ENCODE results near the gene PAFAH2.
A peak's percentile ranks its signal among the peaks of the same experiment; 100 is the strongest.

PAFAH2 gene

DNA sequence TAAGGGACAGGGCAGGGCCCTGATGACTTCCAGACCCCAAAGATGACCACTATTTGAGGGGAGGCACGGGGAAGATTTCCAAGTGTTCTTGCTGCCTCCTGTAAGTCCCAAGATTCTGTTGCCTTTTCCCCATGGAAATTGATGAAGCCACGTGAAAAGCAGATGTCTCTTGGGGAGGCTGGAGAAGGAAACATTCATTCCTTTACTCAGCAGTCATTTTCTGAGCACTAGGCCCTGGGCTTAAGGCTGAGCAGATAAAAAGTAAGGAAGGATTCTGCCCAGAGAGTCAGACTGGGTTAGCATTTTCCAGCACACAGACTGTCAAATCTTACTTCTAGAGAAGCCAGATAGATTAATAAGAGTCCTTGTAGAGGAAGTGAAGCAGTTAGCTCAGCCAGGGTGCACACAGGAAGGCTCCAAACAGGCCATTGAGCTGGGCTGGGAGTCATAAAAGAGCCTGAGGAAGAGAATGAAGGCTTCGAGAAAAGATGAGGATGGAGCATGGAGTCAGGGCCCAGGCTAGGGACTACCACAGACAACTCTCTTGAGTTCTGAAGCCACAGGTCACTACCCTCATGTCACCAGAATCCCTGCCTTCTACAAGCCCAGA is 33.9 kb upstream of the PAFAH2 start:
- DNase-seq, result no peak

DNA sequence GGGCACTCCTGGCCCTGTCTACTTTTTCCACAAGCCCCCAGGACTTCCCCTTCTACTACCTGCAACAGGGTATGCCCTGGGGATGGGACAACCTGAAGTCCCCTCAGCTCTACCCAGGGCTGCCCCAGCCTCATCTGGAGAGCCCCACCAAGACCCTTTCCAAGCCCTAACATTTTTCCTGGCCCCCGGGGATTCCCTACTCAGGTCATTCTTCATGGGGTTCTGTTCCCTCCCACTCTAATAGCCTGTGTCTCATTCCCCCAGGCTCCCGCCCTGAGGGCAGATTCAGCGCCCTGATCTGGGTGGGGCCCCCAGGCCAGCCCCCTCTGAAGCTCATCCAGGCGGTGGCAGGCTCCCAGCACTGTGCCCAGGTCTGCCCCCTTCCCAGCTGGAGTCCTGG is 33.3 kb upstream of the PAFAH2 start:
- no peak for DNase-seq

DNA sequence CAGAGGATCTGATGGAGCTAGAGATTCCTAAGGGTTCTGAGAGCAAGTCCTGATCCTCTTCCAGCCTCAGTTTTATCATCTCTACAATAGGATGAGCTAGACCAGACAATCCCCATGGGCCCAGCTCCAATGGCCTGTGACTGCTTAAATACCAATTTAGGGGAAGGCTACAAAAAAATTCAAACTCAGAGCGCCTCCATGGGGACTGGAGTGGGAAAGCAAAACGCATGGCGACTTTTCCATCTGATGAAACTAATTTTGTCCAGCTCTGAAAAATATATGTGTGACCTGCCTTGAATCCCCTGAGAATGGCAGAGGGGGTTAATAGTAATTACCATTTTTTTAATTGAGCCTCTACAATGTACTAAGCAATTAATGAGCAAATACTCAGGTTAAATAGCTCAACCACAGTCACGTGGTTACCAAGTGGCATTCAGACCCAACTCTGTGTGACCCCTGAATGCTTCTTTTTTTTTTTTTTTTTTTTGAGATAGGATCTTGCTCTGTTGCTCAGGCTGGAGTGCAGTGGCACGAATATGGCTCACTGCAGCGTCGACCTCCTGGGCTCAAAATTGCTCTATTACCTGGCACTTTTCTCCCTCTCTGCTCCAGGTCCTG is 32.1 kb upstream of the PAFAH2 start:
- no peak for DNase-seq

DNA sequence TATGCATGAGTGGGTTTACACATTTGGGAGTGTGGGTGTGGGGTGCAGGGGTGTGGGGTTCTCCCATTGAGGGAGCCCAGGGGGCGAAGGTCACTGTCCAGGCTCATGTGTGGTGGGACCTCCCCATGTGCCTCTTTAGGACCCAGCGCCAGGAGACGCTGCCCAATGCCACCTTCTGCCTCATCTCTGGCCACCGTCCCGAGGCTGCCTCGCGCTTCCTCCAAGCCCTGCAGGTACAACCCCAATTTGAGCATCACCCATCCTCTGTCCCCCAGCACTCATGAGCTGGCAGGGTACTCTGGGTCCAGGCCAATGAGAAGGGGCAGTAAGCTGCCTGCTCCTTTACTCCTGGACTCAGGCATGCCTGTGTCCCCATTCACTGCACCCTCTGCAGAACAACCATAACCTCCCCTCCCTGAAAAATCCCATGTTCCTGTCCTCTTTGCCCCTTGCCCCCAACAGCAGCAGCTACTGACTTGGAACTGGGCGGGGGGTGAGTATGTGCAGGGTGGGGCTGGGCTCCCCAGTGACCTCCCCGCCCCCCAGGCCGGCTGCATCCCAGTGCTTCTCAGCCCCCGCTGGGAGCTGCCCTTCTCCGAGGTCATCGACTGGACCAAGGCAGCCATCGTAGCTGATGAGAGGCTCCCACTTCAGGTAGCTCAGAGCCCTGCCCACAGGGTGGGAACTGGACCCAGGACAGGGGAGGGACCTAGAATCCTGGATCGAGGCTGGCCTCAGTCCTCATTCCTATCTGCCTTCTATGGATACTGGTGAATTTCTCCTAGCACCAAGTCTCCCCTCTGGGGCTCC is 31.4 kb upstream of the PAFAH2 start:
- DNase-seq, result no peak

DNA sequence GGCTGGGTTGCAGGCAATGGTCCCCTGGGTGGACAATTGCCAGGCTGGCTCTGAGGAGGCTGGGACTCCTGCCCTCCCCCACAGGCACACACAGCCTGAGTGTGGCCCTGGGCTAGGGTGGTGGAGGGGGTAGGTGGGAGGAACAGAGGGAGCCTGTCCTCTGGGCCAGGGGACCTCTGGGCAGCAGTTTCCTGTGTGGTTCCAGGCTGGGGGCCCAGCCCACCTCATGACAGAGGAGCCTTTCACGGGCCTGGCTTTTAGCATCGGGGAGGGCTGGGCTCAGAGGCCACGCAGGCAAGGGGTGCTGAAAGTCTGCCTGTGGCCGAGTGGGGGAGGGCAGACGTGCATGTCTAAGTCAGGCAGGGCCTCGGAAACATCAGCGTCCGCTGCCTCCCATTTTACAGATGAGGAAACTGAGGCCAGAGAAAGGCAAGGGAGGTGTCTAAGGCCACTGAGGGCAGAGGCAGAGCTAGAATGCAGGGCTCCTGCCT is 30.7 kb upstream of the PAFAH2 start:
- peak in 6 of 58 donors; percentile 15 to 29 (median 22) for DNase-seq

DNA sequence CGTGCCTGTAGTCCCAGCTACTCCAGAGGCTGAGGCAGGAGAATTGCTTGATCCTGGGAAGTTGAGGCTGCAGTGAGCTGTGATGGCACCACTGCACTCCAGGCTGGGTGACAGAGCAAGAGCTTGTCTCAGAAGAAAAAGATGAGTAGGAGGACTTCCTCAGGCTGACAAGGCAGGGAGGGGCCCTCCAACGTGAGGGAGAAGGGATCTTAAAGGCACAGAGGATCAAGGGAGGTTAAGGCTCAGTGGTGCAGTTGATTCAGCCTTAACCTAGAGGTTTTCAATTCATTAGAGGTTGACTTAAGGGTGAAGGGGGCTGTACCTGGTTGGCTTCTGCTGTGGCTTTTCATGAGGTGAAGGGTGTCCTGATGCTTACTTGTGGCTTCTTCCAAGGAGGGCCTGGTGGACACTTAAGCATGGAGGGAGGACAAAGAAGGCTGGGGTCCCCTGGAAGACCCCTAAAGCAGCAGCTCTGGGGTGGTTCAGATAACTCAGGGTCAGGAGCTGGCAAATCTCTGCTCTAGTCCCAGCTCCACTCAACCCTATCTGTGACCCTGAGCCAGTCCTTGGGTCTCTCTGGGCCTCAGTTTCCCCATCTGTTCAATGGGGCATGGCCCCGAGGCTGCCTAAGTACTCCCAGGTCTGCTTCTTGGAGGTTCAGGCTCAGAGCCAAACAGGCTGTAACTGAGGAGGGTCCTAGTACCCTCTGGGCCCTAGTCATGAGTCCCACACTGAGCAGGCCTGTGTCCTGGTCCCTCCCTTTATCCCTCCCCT is 30.0 kb upstream of the PAFAH2 start:
- peak in 9 of 58 donors; percentile 16 to 48 (median 33) for DNase-seq

DNA sequence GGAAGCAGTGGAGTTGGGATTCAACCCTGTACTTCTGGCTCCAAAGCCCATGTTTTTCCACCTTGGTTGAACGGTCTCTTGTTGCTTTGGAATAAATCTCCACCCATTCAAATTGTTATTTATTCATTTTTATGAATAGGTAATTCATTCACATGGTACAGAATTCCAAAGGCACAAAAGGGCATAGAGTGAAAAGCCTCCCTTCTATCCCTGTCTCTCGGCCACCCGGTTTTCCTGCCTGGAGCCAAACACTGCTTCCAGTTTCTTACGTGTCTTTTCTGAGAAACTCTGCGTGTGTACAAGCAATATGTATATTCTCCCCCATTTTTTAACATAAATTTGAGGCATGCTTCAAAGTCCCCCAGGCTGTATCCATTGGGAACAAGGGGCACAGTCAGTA is 27.7 kb upstream of the PAFAH2 start:
- no peak for DNase-seq

DNA sequence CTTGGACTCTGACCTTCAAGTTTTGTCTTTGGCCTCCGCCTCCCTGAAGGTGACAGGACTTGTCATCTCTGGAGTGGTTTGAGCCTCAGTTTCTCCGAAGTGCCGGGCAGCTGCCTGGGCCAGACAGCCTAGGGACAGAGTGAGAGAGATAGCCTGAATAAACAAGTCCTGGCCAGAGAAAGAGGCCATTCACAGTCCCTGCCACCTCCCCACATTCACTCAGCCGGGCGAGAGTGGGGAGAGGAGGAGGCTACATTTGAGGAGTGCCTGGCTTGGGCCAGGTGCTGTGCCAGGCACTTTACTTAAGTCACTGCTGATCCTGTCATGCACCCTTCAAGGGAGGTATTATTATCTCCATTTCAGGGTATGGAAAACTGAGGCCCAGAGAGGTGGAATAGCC is 27.2 kb upstream of the PAFAH2 start:
- peak in 3 of 58 donors; percentile 11 to 20 (median 15) for DNase-seq

DNA sequence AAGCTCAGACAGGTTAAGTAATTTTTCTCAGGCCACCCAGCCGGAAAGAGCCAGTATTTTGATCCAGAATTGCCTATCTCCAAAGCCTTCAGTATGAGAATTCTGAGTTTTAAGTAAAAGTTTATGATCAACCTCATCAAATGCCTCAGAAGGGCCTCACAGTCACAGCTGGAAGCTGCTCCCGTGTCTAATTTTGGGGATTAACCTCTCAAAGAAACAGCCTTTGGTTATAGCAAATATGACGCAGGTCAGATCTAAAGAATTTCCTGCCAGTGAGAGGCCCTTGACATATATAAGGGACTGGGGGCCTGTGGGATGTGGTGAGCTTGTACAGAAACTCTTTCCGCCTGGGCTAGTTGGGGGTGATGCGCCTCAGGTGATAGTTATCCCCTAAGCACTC is 26.0 kb upstream of the PAFAH2 start:
- no peak for DNase-seq

DNA sequence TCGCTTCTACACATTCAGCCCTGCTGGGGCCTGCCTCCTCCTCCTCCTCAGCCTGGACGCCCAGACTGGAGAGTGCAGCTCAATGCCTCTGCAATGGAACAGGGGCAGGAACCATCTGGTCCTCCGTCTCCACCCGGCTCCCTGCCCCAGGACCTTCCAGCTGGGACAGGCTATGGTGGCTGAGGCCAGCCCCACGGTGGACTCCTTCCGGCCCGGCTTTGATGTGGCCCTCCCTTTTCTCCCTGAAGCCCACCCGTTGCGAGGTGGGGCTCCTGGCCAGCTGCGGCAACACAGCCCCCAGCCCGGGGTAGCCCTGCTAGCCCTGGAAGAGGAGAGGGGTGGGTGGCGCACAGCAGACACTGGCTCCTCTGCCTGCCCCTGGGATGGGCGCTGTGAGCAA is 25.1 kb upstream of the PAFAH2 start:
- peak in 1 of 58 donors; percentile 20 for DNase-seq

DNA sequence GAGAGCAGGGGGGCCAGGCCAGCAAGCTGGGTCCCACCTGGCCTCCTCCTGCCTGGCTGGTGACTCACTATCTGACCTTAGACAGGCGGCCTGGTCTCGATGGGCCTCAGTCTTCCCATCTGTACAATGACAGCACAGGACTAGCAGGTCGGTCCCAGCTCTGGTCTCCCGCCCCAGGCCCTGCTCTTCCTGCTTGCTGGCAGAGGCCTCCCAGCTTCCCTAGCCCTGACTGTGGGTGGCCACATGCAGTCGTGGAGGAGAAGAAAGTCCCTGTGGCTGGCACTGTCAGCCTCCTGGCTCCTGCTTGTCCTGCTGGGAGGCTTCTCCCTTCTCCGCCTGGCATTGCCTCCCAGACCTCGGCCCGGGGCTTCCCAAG is 24.5 kb upstream of the PAFAH2 start:
- DNase-seq, result no peak

DNA sequence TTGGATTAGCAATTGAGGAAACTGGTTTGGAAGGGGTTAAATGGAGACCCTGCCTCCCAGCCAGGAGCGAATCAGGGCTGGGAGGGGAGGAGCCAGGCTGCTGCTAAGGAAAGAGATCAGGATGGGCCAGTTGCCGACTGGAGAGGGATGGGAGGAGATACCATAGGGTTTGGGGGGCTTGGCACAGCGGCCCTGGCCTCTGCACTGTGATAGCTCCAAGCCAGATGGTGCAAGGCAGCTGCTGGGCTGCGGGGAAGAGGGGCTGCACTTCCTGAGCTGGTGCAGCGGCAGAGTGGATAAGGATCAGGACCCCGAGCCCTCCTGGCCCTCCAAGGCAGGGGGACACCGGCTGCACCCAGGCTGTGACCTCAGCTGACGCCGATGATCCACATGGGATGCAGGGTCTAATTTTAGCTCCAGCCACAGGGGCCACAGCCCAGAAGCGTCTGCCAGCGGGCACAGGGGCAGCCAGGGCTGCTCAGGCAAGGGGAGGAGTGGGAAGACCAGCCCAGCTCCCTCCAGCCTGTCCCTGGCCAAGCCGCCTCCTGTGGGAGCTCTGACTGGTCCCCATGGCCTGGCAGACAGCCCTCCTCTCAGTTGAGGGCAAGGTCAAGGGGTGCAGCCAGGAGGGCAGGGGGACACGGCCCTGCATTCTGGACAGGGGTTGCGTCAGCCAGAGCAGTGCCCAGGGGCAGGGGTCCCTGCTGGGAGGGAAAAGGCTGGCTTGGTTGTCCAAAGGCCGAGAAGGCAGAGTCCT is 24.0 kb upstream of the PAFAH2 start, which contains the start of gene EXTL1:
TSS of gene EXTL1 (plus strand) at position 129 of the 757 bp plus-strand sequence. CDS start 872 bp downstream, outside the sequence.
- DNase-seq, result peak in 48 of 58 donors; percentile 21 to 86 (median 58)

DNA sequence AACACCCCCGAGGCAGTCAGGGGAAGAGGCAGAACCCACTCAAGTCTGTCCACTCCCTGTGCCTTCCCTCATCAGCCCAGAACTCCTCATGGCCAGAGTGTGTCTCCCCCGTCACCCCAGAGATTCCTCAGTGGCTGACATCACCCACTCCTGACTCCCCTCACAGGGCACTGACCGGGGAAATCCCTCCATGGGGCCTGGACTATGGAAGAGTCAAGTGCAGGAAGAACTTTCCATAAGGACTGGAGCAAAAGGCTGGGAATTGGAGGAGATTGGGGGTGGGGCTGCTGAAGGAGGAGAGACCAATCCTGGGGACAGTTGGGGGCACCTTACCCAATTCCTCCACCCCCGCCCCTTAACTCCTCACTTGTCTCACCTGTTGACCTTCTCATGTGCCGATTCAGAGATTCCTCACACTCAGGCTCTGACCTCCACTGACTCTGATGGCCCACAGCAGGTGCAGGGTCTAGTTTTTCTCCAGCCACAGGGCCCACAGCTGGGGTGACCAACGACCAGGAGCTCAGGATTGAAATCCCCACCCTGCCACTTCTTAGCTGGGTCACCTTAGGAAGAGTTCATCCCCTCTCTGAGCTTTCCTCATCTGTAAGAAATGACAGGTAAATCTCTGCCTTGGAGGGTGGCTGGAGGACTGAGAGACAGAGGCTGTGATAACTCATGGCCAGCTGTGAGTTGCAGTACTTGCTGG is 23.2 kb upstream of the PAFAH2 start:
- DNase-seq, result no peak

DNA sequence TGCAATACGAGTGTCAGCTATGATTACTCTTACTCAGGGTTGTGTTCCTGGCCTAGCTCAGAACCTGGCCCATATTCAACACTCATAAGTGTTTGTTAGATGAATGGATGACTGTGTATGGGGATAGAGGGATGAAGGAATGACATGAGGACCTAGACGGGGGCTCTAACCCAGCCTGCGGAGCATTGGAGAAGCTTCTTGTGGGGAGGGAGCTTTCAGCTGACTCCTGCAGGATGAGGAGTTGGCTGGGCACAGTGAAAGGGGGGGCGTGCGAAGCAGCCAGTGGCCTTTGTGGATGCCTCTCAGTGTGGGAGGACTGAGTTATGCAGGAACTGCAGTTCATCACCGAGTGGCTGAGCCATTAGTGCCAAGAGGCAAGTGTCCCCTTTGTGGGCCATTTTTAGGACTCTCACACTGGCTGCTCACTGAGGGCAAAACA is 22.5 kb upstream of the PAFAH2 start:
- peak in 18 of 58 donors; percentile 14 to 53 (median 33) for DNase-seq

DNA sequence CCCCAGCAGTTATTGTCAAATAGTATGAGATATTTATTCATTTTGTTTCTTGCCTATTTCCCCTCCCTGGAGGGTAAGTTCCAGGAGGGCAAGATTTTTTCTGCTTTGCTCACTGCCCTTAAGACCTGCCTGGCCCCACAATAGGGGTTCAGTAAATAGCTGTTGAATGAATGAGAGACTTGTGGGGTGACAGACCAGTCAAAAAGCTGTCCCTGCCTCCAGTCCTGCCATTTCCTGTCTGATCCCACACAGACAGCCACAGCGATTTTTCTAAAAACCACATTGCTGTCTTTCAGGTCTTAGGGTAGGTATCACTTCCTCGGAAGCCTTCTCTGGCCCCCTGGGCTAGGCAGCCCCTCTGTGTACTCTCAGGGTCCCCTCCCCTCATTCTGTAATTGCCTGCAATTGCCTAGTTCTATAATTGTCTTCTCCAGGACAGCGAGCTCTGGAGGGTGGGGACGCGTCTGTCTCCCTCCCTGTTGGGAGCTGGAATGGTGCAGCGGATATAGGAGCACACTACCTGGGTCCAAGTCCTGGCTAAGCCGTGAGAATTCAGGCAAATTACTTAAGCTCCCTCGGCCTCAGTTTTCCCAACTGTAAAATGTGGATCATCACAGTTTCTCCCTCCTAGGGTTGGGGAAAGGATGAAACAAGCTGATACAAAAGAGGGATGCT is 21.9 kb upstream of the PAFAH2 start:
- no peak for DNase-seq

DNA sequence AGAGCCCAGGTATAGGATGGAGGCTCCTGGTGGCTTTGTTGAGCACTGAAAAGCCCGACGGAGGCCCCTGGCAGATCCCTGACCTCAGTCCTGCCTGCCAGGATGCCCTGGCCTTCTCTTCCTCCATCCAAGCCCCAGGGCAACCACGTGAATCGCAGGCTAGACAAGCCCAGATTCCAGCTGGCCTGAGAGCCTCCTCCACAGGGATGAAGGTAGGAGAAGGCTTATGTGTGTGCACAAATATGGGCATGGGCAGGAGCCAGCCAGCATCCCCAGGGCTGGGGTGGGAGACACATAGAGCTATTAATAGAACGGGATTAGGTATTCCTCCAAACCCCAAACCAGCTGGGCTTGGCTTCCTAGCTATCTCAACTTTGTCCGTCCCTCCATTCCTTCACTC is 19.7 kb upstream of the PAFAH2 start:
- no peak for DNase-seq

DNA sequence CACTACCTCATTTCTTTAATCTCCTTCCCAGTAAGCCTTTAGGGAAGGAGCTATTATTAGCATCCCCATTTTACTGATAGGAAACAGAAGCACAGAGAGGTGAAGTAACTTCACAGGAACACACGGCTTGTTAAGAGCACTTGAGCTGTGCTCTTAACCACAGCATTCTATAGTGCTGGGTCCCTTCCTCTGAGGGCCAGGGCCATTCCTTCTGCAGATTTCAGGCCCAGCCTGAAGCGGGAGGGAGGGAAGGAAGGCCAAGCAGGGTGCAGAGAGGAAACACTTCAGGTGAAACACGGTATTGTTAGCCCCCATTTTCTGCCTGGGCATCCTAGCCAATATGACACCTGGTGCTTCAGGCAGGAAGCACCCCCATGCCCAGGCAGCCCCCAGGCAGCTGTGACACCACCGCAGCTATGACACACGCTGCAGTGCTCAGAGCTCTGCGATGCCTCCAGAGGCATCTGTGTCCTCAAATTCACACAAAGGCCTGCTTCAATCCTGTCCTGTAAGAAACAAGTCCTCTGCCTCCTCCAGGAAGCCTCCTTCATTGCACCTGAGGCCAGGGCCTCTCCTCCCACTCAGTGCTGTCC is 19.2 kb upstream of the PAFAH2 start:
- no peak for DNase-seq

DNA sequence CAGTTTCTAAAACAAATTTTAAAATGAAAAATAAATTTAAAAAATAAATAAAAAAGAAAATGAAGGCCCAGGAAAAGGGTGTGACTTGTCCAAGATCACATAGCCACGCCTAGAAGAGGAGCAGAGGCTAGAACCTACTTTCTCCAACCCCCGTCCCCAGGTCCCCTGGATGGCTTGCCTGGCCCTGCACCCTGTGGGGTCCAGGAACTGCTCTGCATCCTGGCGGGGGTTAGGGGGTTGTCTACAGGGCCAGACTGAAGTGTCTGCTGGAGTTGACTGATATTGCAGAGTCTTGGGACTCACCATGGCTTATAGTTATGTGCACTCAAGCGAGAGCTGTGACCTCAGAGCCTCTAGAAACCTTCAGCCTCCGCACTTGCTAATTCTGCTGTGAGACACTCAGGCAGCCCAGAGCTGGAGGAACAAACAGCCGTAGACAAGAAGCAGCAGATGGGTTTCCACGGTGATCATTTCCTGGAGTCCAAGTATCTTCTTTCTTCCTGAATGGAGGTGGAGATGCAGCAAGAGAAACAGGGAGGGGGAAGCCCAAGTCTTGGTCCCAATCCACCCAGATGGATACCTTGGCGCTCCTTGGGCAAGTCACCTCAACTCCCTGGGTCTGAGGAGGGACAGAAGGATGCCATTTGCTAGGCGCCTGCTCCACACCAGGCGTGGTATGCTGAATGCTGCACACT is 18.5 kb upstream of the PAFAH2 start:
- DNase-seq, result peak in 26 of 58 donors; percentile 16 to 66 (median 42)
